ENCODE data around the gene PSMB5. TPM values are rescaled to one million over a fixed set of nuclear protein-coding genes. Genes with fewer than 3 reads are reported as not detected.

PSMB5 gene
- total and polyA plus RNA-seq, 2 of the 13 experiments (the other 11 are each of a cell fraction or from before 2014, with no cell fraction given): 705 to 871 TPM

DNA sequence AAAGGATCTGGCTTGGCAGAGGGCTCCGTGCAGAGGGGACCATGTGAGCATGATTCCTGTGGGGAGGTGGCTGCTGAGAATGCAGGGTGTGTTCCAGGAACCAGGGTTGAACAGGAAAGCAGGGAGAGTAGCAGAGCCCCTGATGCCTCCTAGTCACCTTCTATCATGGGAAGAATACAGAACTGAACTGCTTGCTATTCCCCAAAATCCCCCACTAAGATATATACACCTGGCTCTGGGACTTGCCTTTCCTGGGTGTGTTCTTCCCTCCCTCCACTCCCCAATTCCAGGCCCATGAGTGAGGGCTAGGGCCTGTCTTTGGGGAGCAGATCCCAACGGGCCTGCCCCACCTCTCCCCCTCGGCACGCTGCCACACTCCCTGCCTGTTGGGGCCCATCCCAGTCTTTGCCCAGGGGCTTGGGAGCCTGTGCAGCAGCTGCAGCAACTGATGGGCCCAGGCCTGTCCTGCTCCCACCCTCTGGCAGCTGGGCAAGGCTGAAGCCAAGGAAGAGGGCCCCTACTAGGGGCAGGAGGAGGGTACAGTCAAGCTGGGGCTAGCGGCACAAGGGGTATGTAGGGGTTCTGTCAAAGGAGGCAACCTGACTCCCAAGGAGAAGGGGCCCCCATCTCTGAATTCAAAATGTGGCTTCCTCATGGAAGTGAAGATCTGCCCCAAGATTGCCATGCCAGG lies 55.6 kb downstream of the PSMB5 start (continued):
- TF ChIP-seq, protein P1, sequence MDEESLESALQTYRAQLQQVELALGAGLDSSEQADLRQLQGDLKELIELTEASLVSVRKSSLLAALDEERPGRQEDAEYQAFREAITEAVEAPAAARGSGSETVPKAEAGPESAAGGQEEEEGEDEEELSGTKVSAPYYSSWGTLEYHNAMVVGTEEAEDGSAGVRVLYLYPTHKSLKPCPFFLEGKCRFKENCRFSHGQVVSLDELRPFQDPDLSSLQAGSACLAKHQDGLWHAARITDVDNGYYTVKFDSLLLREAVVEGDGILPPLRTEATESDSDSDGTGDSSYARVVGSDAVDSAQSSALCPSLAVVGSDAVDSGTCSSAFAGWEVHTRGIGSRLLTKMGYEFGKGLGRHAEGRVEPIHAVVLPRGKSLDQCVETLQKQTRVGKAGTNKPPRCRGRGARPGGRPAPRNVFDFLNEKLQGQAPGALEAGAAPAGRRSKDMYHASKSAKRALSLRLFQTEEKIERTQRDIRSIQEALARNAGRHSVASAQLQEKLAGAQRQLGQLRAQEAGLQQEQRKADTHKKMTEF (CRISPR knock-in tag; IDR thresholded peaks at IDR 0.05): peak; percentile 31; the same call in 1 of the 2 replicates
- TF ChIP-seq KDM4B (CRISPR knock-in tag; IDR thresholded peaks at IDR 0.05) (0 out of 2 replicates have a peak, but pooled peaks have one; percentile 49), ZNF619 (CRISPR knock-in tag; IDR thresholded peaks at IDR 0.05) (peak; percentile 94; the same call in 1 of the 2 replicates), MZF1 (CRISPR knock-in tag; IDR thresholded peaks at IDR 0.05; ENCODE audit: borderline replicate concordance) (peak; percentile 62; the same call in 1 of the 2 replicates), RXRA (CRISPR knock-in tag; IDR thresholded peaks at IDR 0.05) (peak; percentile 36; the same call in 1 of the 2 replicates), PATZ1 (CRISPR knock-in tag; IDR thresholded peaks at IDR 0.05) (no peak; the same call in 1 of the 2 replicates), ZNF230 (CRISPR knock-in tag; IDR thresholded peaks at IDR 0.05) (no peak), POLR2A (IDR thresholded peaks at IDR 0.05; ENCODE audit: insufficient read depth in 1 of 2, low read depth in 2 of 2, low read length in 2 of 2) (peak in 1 of 2 experiments; percentile 27; a peak in 1 of 4 replicates), KLF13 (CRISPR knock-in tag; IDR thresholded peaks at IDR 0.05) (no peak; the same call in 1 of the 2 replicates), ZNF510 (CRISPR knock-in tag; IDR thresholded peaks at IDR 0.05; ENCODE audit: low read depth) (no peak; the same call in 1 of the 2 replicates), MXI1 (IDR thresholded peaks at IDR 0.05; ENCODE audit: borderline replicate concordance, low read depth, low read length) (no peak), KDM2A (CRISPR knock-in tag; IDR thresholded peaks at IDR 0.05; ENCODE audit: borderline replicate concordance, low read depth) (peak; percentile 69; the same call in 1 of the 2 replicates), RAD21 (CRISPR knock-in tag; IDR thresholded peaks at IDR 0.05) (peak; percentile 34; the same call in 1 of the 2 replicates), AHR (CRISPR knock-in tag; IDR thresholded peaks at IDR 0.05) (peak; percentile 90; the same call in 1 of the 2 replicates), POLR2AphosphoS5 (IDR thresholded peaks at IDR 0.05; ENCODE audit: low read depth, low read length) (no peak), ZNF781 (CRISPR knock-in tag; IDR thresholded peaks at IDR 0.05; ENCODE audit: borderline replicate concordance, not compliant biosample characterization) (peak; percentile 80), ZNF678 (CRISPR knock-in tag; IDR thresholded peaks at IDR 0.05) (peak; percentile 91; the same call in 1 of the 2 replicates), ETV6 (CRISPR knock-in tag; conservative IDR thresholded peaks at IDR 0.05) (peak; percentile 84), MXD4 (CRISPR knock-in tag; IDR thresholded peaks at IDR 0.05) (peak; percentile 61), ZBTB25 (CRISPR knock-in tag; IDR thresholded peaks at IDR 0.05) (0 out of 2 replicates have a peak, but pooled peaks have one; percentile 38), MTF2 (CRISPR knock-in tag; IDR thresholded peaks at IDR 0.05; ENCODE audit: borderline replicate concordance) (no peak), NFIB (CRISPR knock-in tag; IDR thresholded peaks at IDR 0.05; ENCODE audit: borderline replicate concordance) (no peak), AGO2 (optimal IDR thresholded peaks at IDR 0.05; ENCODE audit: low read depth, low read length) (peak; percentile 96), CCAR2 (optimal IDR thresholded peaks at IDR 0.05; ENCODE audit: low read depth, low read length) (no peak), ZNF557 (CRISPR knock-in tag; IDR thresholded peaks at IDR 0.05) (no peak)
- TF ChIP-seq, protein P2, sequence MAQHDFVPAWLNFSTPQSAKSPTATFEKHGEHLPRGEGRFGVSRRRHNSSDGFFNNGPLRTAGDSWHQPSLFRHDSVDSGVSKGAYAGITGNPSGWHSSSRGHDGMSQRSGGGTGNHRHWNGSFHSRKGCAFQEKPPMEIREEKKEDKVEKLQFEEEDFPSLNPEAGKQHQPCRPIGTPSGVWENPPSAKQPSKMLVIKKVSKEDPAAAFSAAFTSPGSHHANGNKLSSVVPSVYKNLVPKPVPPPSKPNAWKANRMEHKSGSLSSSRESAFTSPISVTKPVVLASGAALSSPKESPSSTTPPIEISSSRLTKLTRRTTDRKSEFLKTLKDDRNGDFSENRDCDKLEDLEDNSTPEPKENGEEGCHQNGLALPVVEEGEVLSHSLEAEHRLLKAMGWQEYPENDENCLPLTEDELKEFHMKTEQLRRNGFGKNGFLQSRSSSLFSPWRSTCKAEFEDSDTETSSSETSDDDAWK (CRISPR knock-in tag; IDR thresholded peaks at IDR 0.05): no peak
